ENCODE data around the gene ATP1A1. TPM values are rescaled to one million over a fixed set of nuclear protein-coding genes. Genes with fewer than 3 reads are reported as not detected.

ATP1A1 gene
- total RNA-seq, 2 experiments from 2014 or later, result 251 to 262 TPM

GRCh38 chr1:116433275-116434257, 60.5 kb downstream of the ATP1A1 start:
- no peaks in the 10 kb centered on the region for H3K27me3 ChIP-seq (ENCODE audit: control insufficient read depth in 1 of 2, insufficient read depth in 2 of 2, low read length in 2 of 2)
- no peaks in the 10 kb centered on the region for H3K4me1 Mint-ChIP-seq (ENCODE audit: low read depth)
- H3K27ac ChIP-seq (ENCODE audit: low read depth in 1 of 2, low read length in 2 of 2), result no peak overlapping the region
- H3K27me3 Mint-ChIP-seq, result no peaks in the 10 kb centered on the region
- TF ChIP-seq CTCF (IDR thresholded peaks at IDR 0.05), result no peak
- no peaks in the 10 kb centered on the region for H3K4me1 ChIP-seq (ENCODE audit: insufficient read depth, low read length)
- H3K36me3 Mint-ChIP-seq (ENCODE audit: low read depth), result no peaks in the 10 kb centered on the region
- no peaks in the 10 kb centered on the region for H3K36me3 ChIP-seq (ENCODE audit: insufficient read depth, low read length)
- ATAC-seq (ENCODE audit: poor library complexity) (no peak), DNase-seq (no peak)
- H3K9me3 Mint-ChIP-seq, result no peaks in the 10 kb centered on the region
- no peak overlapping the region for H3K4me3 ChIP-seq (ENCODE audit: low read length)
- no peak overlapping the region for H3K27ac Mint-ChIP-seq
- POLR2A ChIA-PET, result interaction anchor here (1.5 to 3.6 kb wide), 2 partner anchors 14 to 27 kb away, joined by 4 to 22 read pairs; no protein-coding TSS in a partner anchor
- no peaks in the 10 kb centered on the region for H3K9me3 ChIP-seq (ENCODE audit: control insufficient read depth in 1 of 2, insufficient read depth in 1 of 2, low read length in 2 of 2)
- no peak overlapping the region for H3K4me3 Mint-ChIP-seq
- intact Hi-C loops (cut with DNase I, micrococcal nuclease), result no loop called here
- CTCF ChIA-PET, result no interaction called here

GRCh38 chr1:116434849-116435248, 61.8 kb downstream of the ATP1A1 start:
- H3K9me3 ChIP-seq (ENCODE audit: control insufficient read depth in 1 of 2, insufficient read depth in 1 of 2, low read length in 2 of 2), result no peaks in the 10 kb centered on the region
- H3K4me1 ChIP-seq (ENCODE audit: insufficient read depth, low read length), result no peaks in the 10 kb centered on the region
- DNase-seq, result no peak
- H3K27ac ChIP-seq (ENCODE audit: low read depth in 1 of 2, low read length in 2 of 2), result no peak overlapping the region
- POLR2A ChIA-PET, result interaction anchor here (0.8 to 3.6 kb wide), 4 partner anchors 15 to 109 kb away, joined by 3 to 22 read pairs (median 8); partner anchors contain the start of gene ATP1A1
- no peak overlapping the region for H3K27ac Mint-ChIP-seq
- H3K9me3 Mint-ChIP-seq, result no peaks in the 10 kb centered on the region
- H3K27me3 ChIP-seq (ENCODE audit: control insufficient read depth in 1 of 2, insufficient read depth in 2 of 2, low read length in 2 of 2), result no peaks in the 10 kb centered on the region
- CTCF ChIA-PET, result no interaction called here
- no peak for TF ChIP-seq CTCF (IDR thresholded peaks at IDR 0.05)
- ATAC-seq (ENCODE audit: poor library complexity), result no peak
- no peaks in the 10 kb centered on the region for H3K36me3 Mint-ChIP-seq (ENCODE audit: low read depth)
- intact Hi-C loops (cut with DNase I, micrococcal nuclease), result loop anchor here in 1 of 2 experiments (5.0 kb wide), 1 partner anchor 58 kb away; no protein-coding TSS in a partner anchor
- no peak overlapping the region for H3K4me3 Mint-ChIP-seq
- no peaks in the 10 kb centered on the region for H3K36me3 ChIP-seq (ENCODE audit: insufficient read depth, low read length)
- no peak overlapping the region for H3K4me3 ChIP-seq (ENCODE audit: low read length)
- no peaks in the 10 kb centered on the region for H3K4me1 Mint-ChIP-seq (ENCODE audit: low read depth)
- H3K27me3 Mint-ChIP-seq, result no peaks in the 10 kb centered on the region

- POLR2A ChIA-PET, result interaction anchor here (0.6 to 3.6 kb wide), 7 partner anchors 17 to 328 kb away, joined by 3 to 22 read pairs (median 3); partner anchors contain the start of gene ATP1A1
- H3K27ac Mint-ChIP-seq, result no peak overlapping the region
These were observed 63.0 kb downstream of the ATP1A1 start for GRCh38 chr1:116435806-116436610.

More at GRCh38 chr1:116435806-116436610, 63.0 kb downstream of the ATP1A1 start:
- Mint-ChIP-seq H3K4me1 (ENCODE audit: low read depth) (no peaks in the 10 kb centered on the region), H3K27me3 (no peaks in the 10 kb centered on the region), H3K36me3 (ENCODE audit: low read depth) (no peaks in the 10 kb centered on the region), H3K9me3 (no peaks in the 10 kb centered on the region), H3K4me3 (no peak overlapping the region)
- peak in 1 of 14 experiments; percentile 32 for DNase-seq
- no peaks in the 10 kb centered on the region for H3K36me3 ChIP-seq (ENCODE audit: insufficient read depth, low read length)
- CTCF ChIA-PET, result no interaction called here
- H3K27ac ChIP-seq (ENCODE audit: low read depth in 1 of 2, low read length in 2 of 2), result no peak overlapping the region
- intact Hi-C loops (cut with DNase I, micrococcal nuclease), result loop anchor here in 1 of 2 experiments (5.0 kb wide), 1 partner anchor 59 kb away; no protein-coding TSS in a partner anchor
- H3K4me1 ChIP-seq (ENCODE audit: insufficient read depth, low read length), result no peaks in the 10 kb centered on the region
- ATAC-seq (ENCODE audit: poor library complexity), result peak; percentile 42
- H3K9me3 ChIP-seq (ENCODE audit: control insufficient read depth in 1 of 2, insufficient read depth in 1 of 2, low read length in 2 of 2), result no peaks in the 10 kb centered on the region
- no peak overlapping the region for H3K4me3 ChIP-seq (ENCODE audit: low read length)
- no peaks in the 10 kb centered on the region for H3K27me3 ChIP-seq (ENCODE audit: control insufficient read depth in 1 of 2, insufficient read depth in 2 of 2, low read length in 2 of 2)
- no peak for TF ChIP-seq CTCF (IDR thresholded peaks at IDR 0.05)
